Ishikawa (cell line): ENCODE measurements around the gene PJVK.

ENCODE experiments used
- EP300 ChIP-seq: IDR thresholded peaks from 2 replicates; pipeline ENCODE4 v1.6.1; 2012; ENCODE audit warnings: borderline replicate concordance
- FOXM1 ChIP-seq: IDR thresholded peaks from 2 replicates; pipeline ENCODE4 v1.6.1; 2012; ENCODE audit warnings: low read depth, borderline replicate concordance
- NFIC ChIP-seq: IDR thresholded peaks from 2 replicates; pipeline ENCODE4 v1.6.1; 2012
- RAD21 ChIP-seq: IDR thresholded peaks from 2 replicates; pipeline ENCODE4 v1.6.1; 2012; ENCODE audit warnings: low read depth
- TAF1 ChIP-seq: IDR thresholded peaks from 2 replicates; pipeline ENCODE4 v1.6.1; 2012; ENCODE audit warnings: low read depth, mild to moderate bottlenecking
- TCF12 ChIP-seq: IDR thresholded peaks from 2 replicates; pipeline ENCODE4 v1.6.1; 2012; ENCODE audit warnings: low read depth
- TEAD4 ChIP-seq: IDR thresholded peaks from 2 replicates; pipeline ENCODE4 v1.6.1; 2012
- YY1 ChIP-seq: IDR thresholded peaks from 2 replicates; pipeline ENCODE4 v1.6.1; 2012; ENCODE audit warnings: low read depth
- ZBTB7A ChIP-seq: IDR thresholded peaks from 2 replicates; pipeline ENCODE4 v1.6.1; 2012; ENCODE audit warnings: low read depth
- TF ChIP-seq, protein P1 (sequence below): IDR thresholded peaks from 2 replicates; pipeline ENCODE4 v1.6.1; 2012
- TF ChIP-seq, protein P2 (sequence below): IDR thresholded peaks from 2 replicates; pipeline ENCODE4 v1.6.1; 2012; ENCODE audit warnings: low read depth, mild to moderate bottlenecking

DNA sequence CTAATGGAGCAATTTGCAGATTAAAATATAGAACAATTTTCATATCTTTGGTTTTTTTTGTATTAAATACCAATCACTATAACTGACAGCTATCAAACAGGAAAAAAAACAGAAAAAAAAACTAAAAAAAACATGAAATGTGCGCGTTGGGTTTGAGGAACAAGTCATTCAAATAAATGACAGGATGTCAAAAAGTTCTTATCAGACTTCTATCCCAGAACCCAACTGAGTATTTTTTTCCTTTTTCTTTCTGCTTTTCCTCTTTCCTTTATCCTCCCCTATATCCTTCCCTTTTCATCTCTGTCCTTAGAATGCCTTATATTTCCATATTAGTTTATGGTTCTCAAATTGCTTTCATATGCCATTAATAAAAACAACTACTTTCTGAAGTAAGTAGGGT is 14.5 kb upstream of the PJVK start:
- no peak for TF ChIP-seq FOXM1
- no peak for TF ChIP-seq YY1
- TF ChIP-seq TEAD4: no peak
- TF ChIP-seq, protein P1, sequence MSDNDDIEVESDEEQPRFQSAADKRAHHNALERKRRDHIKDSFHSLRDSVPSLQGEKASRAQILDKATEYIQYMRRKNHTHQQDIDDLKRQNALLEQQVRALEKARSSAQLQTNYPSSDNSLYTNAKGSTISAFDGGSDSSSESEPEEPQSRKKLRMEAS: no peak
- no peak for TF ChIP-seq TAF1
- TF ChIP-seq TCF12: no peak
- no peak for TF ChIP-seq RAD21
- TF ChIP-seq, protein P2, sequence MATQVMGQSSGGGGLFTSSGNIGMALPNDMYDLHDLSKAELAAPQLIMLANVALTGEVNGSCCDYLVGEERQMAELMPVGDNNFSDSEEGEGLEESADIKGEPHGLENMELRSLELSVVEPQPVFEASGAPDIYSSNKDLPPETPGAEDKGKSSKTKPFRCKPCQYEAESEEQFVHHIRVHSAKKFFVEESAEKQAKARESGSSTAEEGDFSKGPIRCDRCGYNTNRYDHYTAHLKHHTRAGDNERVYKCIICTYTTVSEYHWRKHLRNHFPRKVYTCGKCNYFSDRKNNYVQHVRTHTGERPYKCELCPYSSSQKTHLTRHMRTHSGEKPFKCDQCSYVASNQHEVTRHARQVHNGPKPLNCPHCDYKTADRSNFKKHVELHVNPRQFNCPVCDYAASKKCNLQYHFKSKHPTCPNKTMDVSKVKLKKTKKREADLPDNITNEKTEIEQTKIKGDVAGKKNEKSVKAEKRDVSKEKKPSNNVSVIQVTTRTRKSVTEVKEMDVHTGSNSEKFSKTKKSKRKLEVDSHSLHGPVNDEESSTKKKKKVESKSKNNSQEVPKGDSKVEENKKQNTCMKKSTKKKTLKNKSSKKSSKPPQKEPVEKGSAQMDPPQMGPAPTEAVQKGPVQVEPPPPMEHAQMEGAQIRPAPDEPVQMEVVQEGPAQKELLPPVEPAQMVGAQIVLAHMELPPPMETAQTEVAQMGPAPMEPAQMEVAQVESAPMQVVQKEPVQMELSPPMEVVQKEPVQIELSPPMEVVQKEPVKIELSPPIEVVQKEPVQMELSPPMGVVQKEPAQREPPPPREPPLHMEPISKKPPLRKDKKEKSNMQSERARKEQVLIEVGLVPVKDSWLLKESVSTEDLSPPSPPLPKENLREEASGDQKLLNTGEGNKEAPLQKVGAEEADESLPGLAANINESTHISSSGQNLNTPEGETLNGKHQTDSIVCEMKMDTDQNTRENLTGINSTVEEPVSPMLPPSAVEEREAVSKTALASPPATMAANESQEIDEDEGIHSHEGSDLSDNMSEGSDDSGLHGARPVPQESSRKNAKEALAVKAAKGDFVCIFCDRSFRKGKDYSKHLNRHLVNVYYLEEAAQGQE: no peak
- no peak for TF ChIP-seq NFIC
- TF ChIP-seq EP300: no peak
- TF ChIP-seq ZBTB7A: no peak
